Endothelial cell of umbilical vein (primary cell): Measurements from ENCODE around the gene TBP. TPM values are rescaled to one million over a fixed set of nuclear protein-coding genes. Genes with fewer than 3 reads are reported as not detected.

ENCODE experiments used
- BruUV-seq: library from RNA; stranded (reverse); fragments of 400-500 nt; replicated peaks from 2 replicates; lab custom pipeline; 2021; lab: Mats Ljungman, UMichigan
- CTCF ChIA-PET: fragments of 300-600, 350-600 bp; sonication (Branson Sonifier 250); formaldehyde crosslinking; loops from one replicate; lab custom pipeline; 2021; ENCODE audit warnings: antibody characterized with exemption, inconsistent platforms; lab: Charles Lee
- POLR2A ChIA-PET: fragments of 300-600, 350-600 bp; sonication (Branson Sonifier 250); formaldehyde crosslinking; loops from one replicate; lab custom pipeline; 2021; ENCODE audit warnings: antibody characterized with exemption, inconsistent platforms; lab: Charles Lee
- DNase-seq: peaks from one replicate; pipeline ENCODE4 v3.0.0-alpha.2; 2011; ENCODE audit warnings: low read depth, low spot score
- FAIRE-seq: peaks from 2 replicates; lab custom pipeline; 2011; peaks lifted over from hg19 to GRCh38; lab: Jason Lieb, UNC
- H2AFZ ChIP-seq: 2 replicates; pipeline ENCODE4 v1.6.0; 2012; ENCODE audit warnings: low read depth, low read length, control low read depth, inconsistent platforms
- H3K27ac ChIP-seq: 2 replicates; pipeline ENCODE4 v1.5.1; 2011; ENCODE audit warnings: low read depth, mild to moderate bottlenecking, control low read depth, low read length, moderate library complexity; ENCODE audit not compliant: insufficient read depth
- H3K27me3 ChIP-seq, 2 experiments: 2 replicates each; pipeline versions ENCODE4 v1.6.0 to v1.6.1; 2011; ENCODE audit warnings: low read length in 2 of 2, mixed read lengths in 1 of 2; ENCODE audit not compliant: control insufficient read depth in 2 of 2, insufficient read depth in 2 of 2
- H3K36me3 ChIP-seq, 2 experiments: 2 replicates in 1 of 2; 3 replicates in 1 of 2; pipeline ENCODE4 v1.5.1; 2011; ENCODE audit warnings: low read length in 2 of 2, mild to moderate bottlenecking in 1 of 2, moderate library complexity in 1 of 2; ENCODE audit not compliant: control insufficient read depth in 2 of 2, insufficient read depth in 2 of 2; ENCODE audit errors: extremely low read depth in 1 of 2
- H3K4me1 ChIP-seq: 3 replicates; pipeline ENCODE4 v1.5.1; 2011; ENCODE audit warnings: mild to moderate bottlenecking, low read length; ENCODE audit not compliant: control insufficient read depth, insufficient read depth; ENCODE audit errors: extremely low read depth
- H3K4me2 ChIP-seq: 2 replicates; pipeline ENCODE4 v1.6.1; 2011; ENCODE audit warnings: low read length, control low read depth, mixed read lengths; ENCODE audit not compliant: insufficient read depth
- H3K4me3 ChIP-seq, 3 experiments: fragments of 200-600 bp in 1 of 3; sonication (generic), shearing (Covaris generic) in 1 of 3; replicated peaks in 1 of 3; 2 replicates each; pipeline ENCODE4 v1.5.1; 2011 to 2016; ENCODE audit warnings: control low read depth in 3 of 3, low read length in 3 of 3, mild to moderate bottlenecking in 2 of 3, inconsistent platforms in 1 of 3, low read depth in 1 of 3, moderate library complexity in 1 of 3; ENCODE audit not compliant: insufficient read depth in 1 of 3
- H3K79me2 ChIP-seq: 2 replicates; pipeline ENCODE4 v1.6.0; 2012; ENCODE audit warnings: low read length, inconsistent platforms; ENCODE audit not compliant: control insufficient read depth, insufficient read depth
- H3K9ac ChIP-seq: replicated peaks from 2 replicates; pipeline ENCODE3; 2011; ENCODE audit warnings: low read length, control low read depth; ENCODE audit not compliant: insufficient read depth; ENCODE audit errors: extremely low read depth
- H3K9me1 ChIP-seq: replicated peaks from 3 replicates; pipeline ENCODE4 v1.6.0; 2011; ENCODE audit warnings: mild to moderate bottlenecking, low read length; ENCODE audit not compliant: control insufficient read depth, insufficient read depth; ENCODE audit errors: extremely low read depth
- H3K9me3 ChIP-seq: replicated peaks from 2 replicates; pipeline ENCODE4 v1.5.1; 2012; ENCODE audit warnings: low read length, inconsistent platforms; ENCODE audit not compliant: control insufficient read depth, insufficient read depth
- H4K20me1 ChIP-seq: replicated peaks from 2 replicates; pipeline ENCODE3; 2011; ENCODE audit warnings: mild to moderate bottlenecking, low read length; ENCODE audit not compliant: control insufficient read depth, insufficient read depth; ENCODE audit errors: extremely low read depth
- EZH2 ChIP-seq: IDR thresholded peaks from 2 replicates; pipeline ENCODE4 v1.6.1; 2012; ENCODE audit warnings: borderline replicate concordance, low read depth, mild to moderate bottlenecking, moderate library complexity, low read length, inconsistent platforms; ENCODE audit not compliant: severe bottlenecking
- FOS ChIP-seq: IDR thresholded peaks from 2 replicates; pipeline ENCODE4 v1.6.1; 2011; ENCODE audit warnings: mild to moderate bottlenecking, low read length, moderate library complexity, borderline replicate concordance; ENCODE audit not compliant: insufficient read depth
- GATA2 ChIP-seq: IDR thresholded peaks from 2 replicates; pipeline ENCODE4 v1.7.0; 2011; ENCODE audit warnings: low read depth, mild to moderate bottlenecking, moderate library complexity, mixed read lengths, low read length; ENCODE audit not compliant: insufficient read length, insufficient read depth
- JUN ChIP-seq: IDR thresholded peaks from 2 replicates; pipeline ENCODE4 v1.6.1; 2011; ENCODE audit warnings: borderline replicate concordance, low read depth; ENCODE audit not compliant: insufficient read length, insufficient read depth
- MYC ChIP-seq: IDR thresholded peaks from one replicate; pipeline ENCODE4 v1.6.1; 2011; ENCODE audit warnings: mild to moderate bottlenecking, low read depth, low read length
- POLR2A ChIP-seq: IDR thresholded peaks from 2 replicates; pipeline ENCODE4 v1.6.1; 2012; ENCODE audit warnings: low read depth, mild to moderate bottlenecking, control low read depth, low read length
- POLR2AphosphoS5 ChIP-seq: IDR thresholded peaks from 2 replicates; pipeline ENCODE4 v1.6.1; 2012; ENCODE audit warnings: low read depth, mild to moderate bottlenecking, control low read depth, low read length, moderate library complexity; ENCODE audit not compliant: insufficient read depth
- dilution Hi-C: fragments of 300-500 bp; cut with MboI; formaldehyde crosslinking; loops from one replicate; pipeline ENCODE4 v1.15.0; 2019; ENCODE audit warnings: low sequenced_read_pairs; ENCODE audit not compliant: extremely low pct_ligation_motif_present
- intact Hi-C: fragments of 100-400 bp; cut with micrococcal nuclease; formaldehyde crosslinking; loops from one replicate; pipeline ENCODE4 v1.10.0; 2022
- polyA plus RNA-seq, 4 experiments: library from polyadenylated mRNA; depleted of rRNA in 3 of 4; stranded (reverse) in 3 of 4; unstranded in 1 of 4; fragments of >200 nt; gene quantifications; 2 replicates each; pipeline versions ENCODE4 v1.2.1 to v1.2.3, GENCODE V29; 2011 to 2012; ENCODE audit warnings: missing spikeins in 1 of 4
- total RNA-seq: library from RNA; stranded (reverse); gene quantifications from 2 replicates; pipeline ENCODE4 v1.2.3, GENCODE V29; 2021
- TF ChIP-seq, protein P1 (sequence below): IDR thresholded peaks from 2 replicates; pipeline ENCODE4 v1.6.1; 2011; ENCODE audit not compliant: insufficient read depth, insufficient read length
- TF ChIP-seq, protein P2 (sequence below), 2 donors: IDR thresholded peaks; 1 replicate in 1 of 2; 2 replicates in 1 of 2; pipeline ENCODE4 v1.5.1; 2011; ENCODE audit warnings: low read length in 2 of 2, mild to moderate bottlenecking in 2 of 2, moderate library complexity in 2 of 2, control low read depth in 1 of 2, inconsistent platforms in 1 of 2, low read depth in 1 of 2; ENCODE audit not compliant: insufficient read depth in 1 of 2; ENCODE audit errors: extremely low read depth in 1 of 2

Gene TBP
- total and polyA plus RNA-seq, 2 donors (not counting 3 experiments of a cell fraction or from before 2014, with no cell fraction given) = 17.5 to 17.7 TPM

DNA sequence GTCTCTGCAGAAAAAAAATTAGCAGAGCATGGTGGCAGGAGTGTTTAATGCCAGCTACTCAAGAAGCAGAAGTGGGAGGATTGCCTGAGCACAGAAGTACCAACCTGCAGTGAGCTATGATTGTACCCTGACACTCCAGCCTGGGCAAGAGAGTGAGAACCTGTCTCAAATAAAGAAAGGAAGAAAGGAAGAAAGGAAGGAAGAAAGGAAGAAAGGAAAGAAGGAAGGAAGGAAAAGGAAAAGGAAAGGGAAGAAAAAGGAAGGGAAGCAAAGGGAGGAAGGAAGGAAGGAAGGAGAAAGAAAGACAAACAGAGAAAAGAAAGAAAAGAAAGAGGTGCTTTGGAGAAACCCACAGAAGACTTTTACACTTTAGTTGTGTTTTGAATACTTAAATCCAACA, 43.1 kb downstream of the TBP start:
- dilution Hi-C loops (no loop called here), intact Hi-C loops (no loop called here)
- Histone ChIP-seq H3K27me3 (peaks cover 0 to 2% of the 10 kb centered on the region in 2 experiments), H3K4me3 (no peak overlapping the region), H3K79me2 (no peaks in the 10 kb centered on the region), H3K9me3 (no peaks in the 10 kb centered on the region), H4K20me1 (no peaks in the 10 kb centered on the region), H3K9ac (no peak overlapping the region), H3K27ac (no peak overlapping the region), H3K36me3 (no peaks in the 10 kb centered on the region), H2AFZ (no peak overlapping the region), H3K4me2 (no peak overlapping the region), H3K9me1 (no peaks in the 10 kb centered on the region), H3K4me1 (no peaks in the 10 kb centered on the region)
- DNase-seq = no peak
- BruUV-seq = no TSS peak
- POLR2A ChIA-PET = no interaction called here
- CTCF ChIA-PET = no interaction called here
- no peak for FAIRE-seq
- TF ChIP-seq FOS = no peak
- TF ChIP-seq POLR2A = no peak
- no peak for TF ChIP-seq GATA2
- TF ChIP-seq EZH2 = no peak
- TF ChIP-seq MYC = no peak
- TF ChIP-seq, protein P1, sequence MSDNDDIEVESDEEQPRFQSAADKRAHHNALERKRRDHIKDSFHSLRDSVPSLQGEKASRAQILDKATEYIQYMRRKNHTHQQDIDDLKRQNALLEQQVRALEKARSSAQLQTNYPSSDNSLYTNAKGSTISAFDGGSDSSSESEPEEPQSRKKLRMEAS = no peak
- TF ChIP-seq, protein P2, sequence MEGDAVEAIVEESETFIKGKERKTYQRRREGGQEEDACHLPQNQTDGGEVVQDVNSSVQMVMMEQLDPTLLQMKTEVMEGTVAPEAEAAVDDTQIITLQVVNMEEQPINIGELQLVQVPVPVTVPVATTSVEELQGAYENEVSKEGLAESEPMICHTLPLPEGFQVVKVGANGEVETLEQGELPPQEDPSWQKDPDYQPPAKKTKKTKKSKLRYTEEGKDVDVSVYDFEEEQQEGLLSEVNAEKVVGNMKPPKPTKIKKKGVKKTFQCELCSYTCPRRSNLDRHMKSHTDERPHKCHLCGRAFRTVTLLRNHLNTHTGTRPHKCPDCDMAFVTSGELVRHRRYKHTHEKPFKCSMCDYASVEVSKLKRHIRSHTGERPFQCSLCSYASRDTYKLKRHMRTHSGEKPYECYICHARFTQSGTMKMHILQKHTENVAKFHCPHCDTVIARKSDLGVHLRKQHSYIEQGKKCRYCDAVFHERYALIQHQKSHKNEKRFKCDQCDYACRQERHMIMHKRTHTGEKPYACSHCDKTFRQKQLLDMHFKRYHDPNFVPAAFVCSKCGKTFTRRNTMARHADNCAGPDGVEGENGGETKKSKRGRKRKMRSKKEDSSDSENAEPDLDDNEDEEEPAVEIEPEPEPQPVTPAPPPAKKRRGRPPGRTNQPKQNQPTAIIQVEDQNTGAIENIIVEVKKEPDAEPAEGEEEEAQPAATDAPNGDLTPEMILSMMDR (IDR thresholded peaks at IDR 0.05; ENCODE audit: extremely low read depth in 1 of 2, insufficient read depth in 1 of 2, low read depth in 1 of 2, low read length in 2 of 2) = no peak
- TF ChIP-seq JUN = no peak
- TF ChIP-seq POLR2AphosphoS5 = no peak
